Measurements from ENCODE around the gene ROR1.

DNA sequence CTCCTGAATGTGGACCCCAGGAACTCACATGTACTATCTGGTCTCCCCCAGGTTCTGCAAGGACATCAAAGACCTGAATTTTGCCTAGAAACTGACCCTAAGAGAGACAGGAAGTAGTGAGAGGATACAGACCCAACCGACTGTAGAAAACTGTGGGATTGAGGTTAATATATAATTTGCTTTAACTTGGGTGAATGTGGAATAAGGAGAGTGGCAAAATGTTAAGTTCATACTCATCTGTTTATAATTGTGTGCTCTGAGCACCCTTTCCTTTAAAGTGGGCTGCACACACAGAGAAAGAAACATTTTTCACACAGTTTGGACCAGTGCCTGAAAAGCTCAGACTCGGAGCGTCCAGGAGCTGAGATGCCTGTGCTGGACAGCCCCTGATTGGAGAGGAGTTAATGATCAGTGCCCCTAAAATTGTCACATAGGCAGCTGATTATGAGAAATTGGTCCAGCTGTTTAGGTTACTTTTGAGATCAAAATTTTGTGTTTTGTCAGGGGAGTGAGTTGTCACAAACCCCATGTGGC lies 37.2 kb downstream of the ROR1 start:
- TF ChIP-seq CTCF (IDR thresholded peaks at IDR 0.05; ENCODE audit: extremely low read depth in 1 of 2, insufficient read depth in 1 of 2, low read depth in 1 of 2, low read length in 2 of 2): no peak
- no peak for TF ChIP-seq POLR2A (IDR thresholded peaks at IDR 0.05; ENCODE audit: low read depth, low read length)
- TF ChIP-seq MYC (IDR thresholded peaks at IDR 0.05; ENCODE audit: low read depth, low read length): no peak

Data from endothelial cell of umbilical vein (primary cell).